NCI-H82 (cell line): ENCODE measurements around the gene SPOCK2.
A peak's percentile ranks its signal among the peaks of the same experiment; 100 is the strongest.

Experiments
- DNase-seq: peaks from one replicate; lab custom pipeline; 2025; lab: John Stamatoyannopoulos, UW

Gene SPOCK2

GRCh38 chr10:72107325-72108003 is 19.1 kb upstream of the SPOCK2 start:
- DNase-seq, result peak; percentile 11

- no peak for DNase-seq
These were observed 18.5 kb upstream of the SPOCK2 start for GRCh38 chr10:72106896-72107295.

GRCh38 chr10:72106154-72106849 is 18.0 kb upstream of the SPOCK2 start:
- DNase-seq, result no peak

DNA sequence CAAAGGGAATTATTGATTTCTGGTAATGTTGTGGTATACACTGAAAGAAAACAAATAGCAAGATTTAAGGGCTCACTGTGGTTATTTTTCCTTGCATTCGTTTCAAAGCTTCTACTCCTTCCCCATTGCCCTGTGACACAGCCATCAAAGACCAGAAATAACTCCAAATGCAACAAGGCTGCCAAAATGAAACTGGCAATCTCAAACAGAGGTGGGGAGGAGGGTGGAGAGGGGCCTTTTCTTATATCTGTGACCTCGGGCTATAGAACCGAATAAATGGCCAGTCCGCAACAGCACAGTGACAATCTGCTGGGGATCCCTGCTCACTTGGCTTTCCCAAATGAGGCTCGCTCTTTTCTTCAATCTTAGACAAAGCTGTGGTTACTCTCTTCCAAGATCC is 17.4 kb upstream of the SPOCK2 start:
- DNase-seq, result no peak

DNA sequence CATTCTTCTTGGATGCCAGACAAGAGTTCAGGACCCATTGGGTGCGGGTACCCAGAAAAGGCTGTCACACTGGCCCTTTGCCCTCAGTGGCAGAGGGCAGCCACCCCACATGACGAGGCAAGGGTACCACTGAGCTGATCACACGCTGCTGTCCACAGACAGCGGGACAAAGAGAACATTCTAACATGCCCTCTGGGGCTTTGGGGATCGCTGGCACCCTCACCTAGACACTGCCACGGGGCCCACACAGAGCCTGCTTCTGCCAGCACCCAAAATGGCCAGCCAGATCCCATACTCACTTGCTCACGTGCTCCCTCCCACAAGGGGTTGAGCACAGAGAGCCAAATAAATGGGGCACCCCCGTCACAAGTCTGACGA is 16.7 kb upstream of the SPOCK2 start:
- DNase-seq, result no peak

DNA sequence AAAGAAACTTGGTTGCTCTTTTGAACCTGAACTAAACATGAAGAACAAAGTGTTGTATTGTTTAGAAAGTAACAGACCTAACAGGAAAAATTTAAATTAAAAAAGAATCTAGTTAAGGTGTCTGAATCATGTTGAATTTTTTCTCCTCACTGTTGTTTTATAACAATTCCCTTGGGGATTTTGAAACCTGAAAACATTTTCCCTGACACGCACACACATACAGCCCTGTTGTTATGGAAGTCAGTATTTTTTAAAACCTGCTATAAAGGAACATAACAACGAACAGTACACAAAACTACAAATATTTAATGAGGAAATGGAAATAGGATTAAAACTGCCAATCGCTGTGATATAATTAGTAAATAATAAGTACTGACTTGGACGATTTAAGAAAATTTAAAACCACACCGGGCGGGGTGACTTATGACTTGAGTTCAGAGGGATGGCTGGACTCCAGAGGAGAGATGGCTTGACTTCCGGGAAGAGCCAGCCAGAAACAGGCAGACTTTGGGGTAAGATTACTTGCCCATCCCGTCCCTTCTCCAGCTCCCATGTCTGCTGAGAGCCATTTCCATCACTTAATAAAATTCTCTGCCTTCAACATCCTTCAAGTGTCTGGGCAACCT is 16.2 kb upstream of the SPOCK2 start:
- no peak for DNase-seq

DNA sequence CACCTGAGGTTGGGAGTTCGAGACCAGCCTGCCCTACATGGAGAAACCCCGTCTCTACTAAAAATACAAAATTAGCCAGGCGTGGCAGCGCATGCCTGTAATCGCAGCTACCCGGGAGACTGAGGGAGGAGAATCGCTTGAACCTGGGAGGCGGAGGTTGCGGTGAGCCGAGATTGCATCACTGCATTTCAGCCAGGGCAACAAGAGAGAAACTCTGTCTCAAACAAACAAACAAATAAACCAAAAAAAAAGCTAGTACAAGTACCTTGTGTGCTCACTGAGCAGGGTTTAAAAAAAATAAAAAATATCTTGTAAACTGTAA is 11.2 kb upstream of the SPOCK2 start:
- no peak for DNase-seq

- DNase-seq, result peak; percentile 20
These were observed 10.7 kb upstream of the SPOCK2 start for GRCh38 chr10:72098836-72099599.

DNA sequence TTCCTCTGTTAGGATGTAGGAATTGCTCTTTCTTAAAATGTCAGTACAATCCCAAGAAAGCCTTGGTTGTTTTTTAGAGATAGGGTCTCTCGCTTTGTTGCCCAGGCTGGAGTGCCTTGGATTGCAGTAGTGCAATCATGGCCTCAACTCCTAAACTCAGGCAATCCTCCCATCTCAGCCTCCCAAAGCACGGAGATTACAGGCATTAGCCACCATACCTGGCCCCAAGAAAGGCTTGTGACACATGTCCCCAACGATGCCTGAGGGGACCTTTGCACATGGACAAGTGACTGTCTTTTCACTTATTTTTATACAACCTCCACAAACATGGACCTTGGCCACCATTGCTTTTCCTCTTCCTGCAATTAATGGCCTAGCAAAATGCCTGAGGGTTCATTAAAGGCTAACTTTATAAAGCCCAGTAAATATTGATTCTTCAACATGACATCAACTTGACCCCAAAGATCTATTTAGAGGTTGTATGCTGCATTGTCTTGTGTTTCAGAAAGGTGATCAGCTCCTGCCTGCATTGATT is 10.0 kb upstream of the SPOCK2 start:
- DNase-seq, result no peak

DNA sequence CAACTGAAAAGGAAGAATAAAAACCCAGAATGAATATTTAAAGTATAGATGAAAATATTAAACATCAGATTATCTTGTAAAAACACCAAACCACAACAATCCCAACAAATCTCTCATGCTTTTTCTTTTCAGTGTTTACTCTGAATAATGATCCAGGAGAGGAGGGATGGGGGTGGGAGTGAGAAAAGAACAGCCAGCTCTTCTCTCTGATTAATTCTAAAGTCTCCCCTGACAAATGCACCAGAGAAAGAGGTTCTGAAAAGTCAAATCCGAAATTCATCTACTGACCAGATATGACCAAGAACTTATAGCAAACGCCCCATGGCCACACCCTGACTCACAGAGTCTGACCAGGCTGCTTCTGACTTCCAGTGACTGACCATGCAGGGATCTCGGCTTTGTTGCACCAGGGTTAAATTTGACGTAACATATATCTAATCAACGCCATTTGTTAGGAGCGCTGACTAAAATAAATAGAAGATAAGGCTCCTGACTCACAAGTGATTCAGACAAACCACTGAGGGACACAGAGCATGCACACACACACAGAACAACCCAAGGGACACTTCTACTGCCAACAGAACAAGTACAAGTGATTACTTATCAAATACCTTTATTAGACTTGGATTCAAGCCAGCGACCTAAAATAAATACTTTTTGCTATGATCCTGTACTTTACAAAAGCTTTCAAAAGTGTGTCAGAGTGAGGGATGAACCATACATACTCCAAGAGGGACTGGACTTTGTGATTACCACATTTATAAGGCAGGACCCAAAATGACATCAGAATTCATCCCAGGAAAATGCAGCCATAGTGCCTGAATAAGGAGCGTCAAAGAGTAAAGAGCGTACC is 9.3 kb upstream of the SPOCK2 start:
- no peak for DNase-seq

DNA sequence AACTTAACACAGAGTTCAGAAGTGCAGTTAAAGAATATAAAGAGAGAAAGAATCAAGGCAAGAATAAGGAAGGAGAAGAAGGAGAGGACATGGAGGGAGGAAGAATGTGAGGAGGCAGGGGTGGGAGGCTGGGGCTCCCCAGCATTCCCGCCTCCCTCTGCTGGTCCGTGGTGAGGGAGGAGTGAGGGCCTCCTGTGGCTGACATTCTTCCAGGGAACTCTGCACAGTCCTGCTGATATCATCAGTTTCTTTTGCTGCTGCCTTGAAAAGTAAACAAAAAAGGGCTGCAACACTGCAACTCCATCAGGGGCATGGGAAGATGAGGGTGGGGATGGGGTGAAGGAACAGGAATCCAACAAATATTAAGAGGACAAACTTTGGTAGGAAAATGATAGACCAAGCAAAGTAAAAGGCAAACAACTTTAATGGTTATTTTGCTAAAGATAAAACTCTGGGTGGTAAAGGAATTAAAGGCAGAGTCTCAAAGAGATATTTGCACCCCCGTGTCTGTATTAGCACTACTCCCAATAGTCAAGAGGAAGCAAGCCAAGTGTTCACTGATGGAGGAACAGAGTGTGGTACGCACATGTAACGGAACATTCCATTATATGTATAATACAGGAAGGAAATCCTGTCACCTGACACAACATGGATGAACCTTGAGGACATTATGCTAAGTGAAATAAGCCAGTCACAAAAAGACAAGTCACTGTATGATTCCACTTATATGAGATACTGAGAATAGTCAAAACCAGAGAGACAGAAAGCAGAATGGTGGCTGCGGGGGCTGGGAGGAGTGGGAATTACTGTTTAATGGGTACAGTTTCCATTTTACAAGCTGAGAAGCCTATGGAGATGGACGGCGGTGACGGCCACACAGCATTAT is 8.0 kb upstream of the SPOCK2 start:
- DNase-seq, result no peak

GRCh38 chr10:72095195-72095594 is 6.8 kb upstream of the SPOCK2 start:
- no peak for DNase-seq

- DNase-seq, result no peak
These were observed 6.2 kb upstream of the SPOCK2 start for GRCh38 chr10:72094574-72094973.

DNA sequence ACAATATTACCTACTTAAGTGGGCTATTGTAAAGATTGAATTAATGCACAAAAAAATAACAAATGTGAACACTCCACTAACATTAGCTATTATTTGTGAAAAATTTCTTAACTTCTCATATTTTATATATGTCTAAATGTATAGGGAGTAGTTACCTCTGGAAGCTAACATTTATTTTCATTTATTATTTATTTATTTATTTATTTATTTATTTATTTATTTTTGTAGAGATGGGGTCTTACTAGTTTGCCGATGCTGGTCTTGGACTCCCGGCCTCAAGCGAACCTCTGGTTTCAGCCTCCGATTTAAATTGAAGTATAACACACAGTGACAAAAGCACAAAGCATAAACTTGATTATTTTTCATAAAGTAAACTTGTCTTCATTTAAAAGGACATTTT is 5.1 kb upstream of the SPOCK2 start:
- DNase-seq, result no peak

- DNase-seq, result no peak
These were observed 4.6 kb upstream of the SPOCK2 start for GRCh38 chr10:72092987-72093386.

GRCh38 chr10:72092171-72092924 is 4.0 kb upstream of the SPOCK2 start:
- no peak for DNase-seq

DNA sequence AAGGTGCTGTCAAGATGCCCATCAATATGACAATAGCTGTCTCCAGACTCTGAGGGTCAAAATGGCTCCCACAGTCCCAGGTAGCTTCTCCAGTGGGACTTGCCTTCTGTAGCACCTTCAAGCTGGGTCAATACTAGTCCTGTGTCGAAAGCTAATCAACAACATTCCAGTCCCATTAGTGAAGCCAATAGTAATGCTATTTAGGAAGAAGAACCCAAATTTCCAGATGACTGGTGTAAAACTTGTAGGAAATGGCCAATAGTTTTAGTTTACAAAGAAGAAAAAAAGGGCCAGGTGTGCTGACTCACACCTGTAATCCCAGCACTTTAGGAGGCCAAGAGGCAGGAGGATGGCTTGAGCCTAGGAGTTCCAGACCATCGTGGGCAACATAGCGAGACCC is 2.0 kb upstream of the SPOCK2 start:
- DNase-seq, result no peak

GRCh38 chr10:72089618-72090017 is 1.3 kb upstream of the SPOCK2 start:
- DNase-seq, result no peak

DNA sequence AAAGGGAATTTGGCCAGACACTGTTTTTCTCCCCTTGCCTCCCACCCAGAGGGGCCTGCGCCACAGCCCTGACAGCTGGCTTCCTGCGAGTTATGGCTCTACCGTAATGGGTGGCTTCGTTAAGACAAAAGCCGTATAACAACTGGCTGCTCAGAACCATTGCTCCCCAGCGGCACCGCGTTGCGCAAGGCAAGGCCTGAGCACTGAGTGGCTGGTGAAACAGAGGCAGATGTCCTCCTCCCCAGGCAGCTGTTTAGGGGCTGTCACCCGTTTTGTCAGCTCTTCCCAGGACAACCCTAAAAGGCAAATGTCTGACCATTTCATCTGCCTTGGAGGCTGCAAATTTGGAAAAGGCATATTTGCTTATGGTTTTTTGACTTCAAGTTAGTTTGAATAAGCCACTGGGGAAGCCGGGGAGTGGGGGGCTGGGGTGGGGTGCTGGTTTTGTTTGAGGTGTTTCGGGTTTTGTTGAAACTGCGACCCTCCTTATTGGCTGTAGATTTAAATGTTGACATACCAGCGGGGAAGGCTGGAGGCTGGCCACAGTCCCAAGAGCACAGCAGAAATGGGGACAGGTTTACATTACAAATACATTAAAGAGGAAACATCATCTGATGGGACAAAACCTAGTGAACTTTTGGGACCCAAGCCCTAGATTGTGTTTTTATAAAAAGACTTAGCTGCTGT is 681 bp upstream of the SPOCK2 start:
- DNase-seq, result peak; percentile 72
